Fibroblast of skin of right biceps (primary cell): ENCODE results near the gene ITGA2.
A peak's percentile ranks its signal among the peaks of the same experiment; 100 is the strongest.

Experiments used
- DNase-seq: peaks from one replicate; pipeline ENCODE4 v3.0.0-alpha.2; 2013

ITGA2 gene

DNA sequence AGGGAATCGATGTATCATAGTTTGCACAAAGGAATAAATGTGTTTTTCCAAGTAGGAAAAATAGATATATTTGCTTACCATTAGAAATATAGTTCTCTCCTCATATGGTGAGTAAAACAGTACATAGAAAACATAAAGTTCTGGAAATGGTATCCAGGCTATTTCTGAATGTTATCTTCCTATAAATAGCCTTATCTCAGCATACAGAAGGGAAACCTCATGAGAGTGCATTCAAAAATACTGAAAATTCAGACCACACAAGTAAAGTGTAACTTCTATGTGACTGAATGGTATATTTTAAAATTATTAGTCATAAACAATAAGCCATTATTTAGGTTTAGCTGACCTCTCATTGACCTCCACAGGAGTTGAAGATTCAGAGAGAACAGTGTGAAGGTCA lies 76.9 kb downstream of the ITGA2 start:
- no peak for DNase-seq

DNA sequence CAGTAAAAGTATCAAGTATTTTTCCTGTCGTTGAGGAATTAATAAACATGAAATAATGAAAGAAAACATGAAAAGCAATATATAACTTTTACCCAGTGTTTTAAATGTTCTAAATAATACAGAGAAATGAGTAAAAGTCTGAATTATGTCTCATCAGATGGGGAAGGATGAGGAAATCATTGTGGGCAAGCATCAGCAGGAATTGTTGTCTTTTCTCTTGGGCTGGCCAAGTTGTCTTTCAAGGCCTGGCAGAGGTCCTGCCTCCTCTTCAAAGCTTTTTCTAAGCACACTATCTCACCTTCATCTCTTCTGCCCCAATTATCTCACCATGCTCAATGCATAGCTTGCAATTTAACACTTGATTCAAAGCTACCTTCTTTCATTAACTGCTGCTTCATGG lies 78.5 kb downstream of the ITGA2 start:
- DNase-seq = no peak

DNA sequence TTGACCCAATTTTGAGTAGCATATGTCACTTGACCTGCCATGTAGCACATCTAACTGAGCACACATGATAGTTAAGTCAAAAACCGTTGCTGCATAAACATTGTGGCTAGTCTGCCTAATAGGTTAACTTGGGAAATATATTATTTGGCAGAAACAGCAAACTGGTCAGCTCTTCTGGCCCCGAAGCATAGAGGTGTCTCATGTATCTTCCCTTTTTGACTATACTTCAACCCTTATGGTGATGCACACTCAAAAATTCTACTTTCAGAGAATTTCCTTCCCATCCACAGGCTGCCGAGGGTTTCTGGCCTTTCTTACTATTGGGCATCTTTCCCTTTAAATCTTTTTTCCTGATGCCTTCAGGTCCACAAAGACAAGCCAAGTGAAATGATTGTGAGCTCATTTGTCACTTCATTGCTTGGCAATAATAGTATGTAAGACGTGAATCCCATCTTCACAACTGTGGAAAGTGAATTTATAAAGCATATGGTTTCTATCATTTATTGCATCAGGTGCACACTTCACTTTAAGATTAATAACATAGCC lies 79.2 kb downstream of the ITGA2 start:
- DNase-seq = no peak

DNA sequence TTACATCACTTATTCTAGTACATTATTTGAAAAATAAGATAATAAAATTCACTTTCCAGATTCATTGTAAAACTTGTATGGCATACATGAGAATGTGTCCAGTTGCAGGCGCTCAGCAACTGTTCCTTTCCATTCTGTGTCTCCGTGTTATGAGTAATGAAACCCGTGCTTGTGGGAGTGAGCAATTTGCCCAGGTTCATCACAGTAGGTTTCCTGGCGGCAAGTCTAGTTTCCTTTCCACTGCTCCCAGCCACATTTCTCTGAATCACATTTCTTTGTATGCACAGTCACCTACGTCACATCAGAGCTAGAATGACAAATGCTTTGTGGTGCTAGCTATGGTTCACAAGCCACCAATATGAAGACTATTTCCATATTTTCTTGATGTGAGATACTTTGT lies 80.5 kb downstream of the ITGA2 start:
- DNase-seq = peak; percentile 88

DNA sequence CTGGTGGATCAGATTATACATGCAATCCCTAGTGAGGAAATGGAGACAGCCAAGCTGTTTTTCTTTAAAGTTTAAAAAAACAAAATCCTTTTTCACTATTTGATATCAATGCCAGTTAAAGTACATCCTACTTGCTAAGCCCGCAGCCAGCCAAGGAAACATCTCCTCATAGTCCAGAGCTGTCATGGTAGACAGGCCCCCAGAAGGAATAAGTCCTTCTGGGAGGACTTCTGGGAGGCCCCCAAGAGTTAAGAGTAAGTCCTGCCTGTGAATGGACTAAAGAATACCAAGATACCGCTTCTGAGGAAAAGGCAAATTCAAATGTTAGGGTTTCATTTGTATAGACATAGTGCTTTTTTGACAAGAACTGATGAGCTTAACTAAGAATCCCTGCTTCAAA lies 82.1 kb downstream of the ITGA2 start:
- no peak for DNase-seq

DNA sequence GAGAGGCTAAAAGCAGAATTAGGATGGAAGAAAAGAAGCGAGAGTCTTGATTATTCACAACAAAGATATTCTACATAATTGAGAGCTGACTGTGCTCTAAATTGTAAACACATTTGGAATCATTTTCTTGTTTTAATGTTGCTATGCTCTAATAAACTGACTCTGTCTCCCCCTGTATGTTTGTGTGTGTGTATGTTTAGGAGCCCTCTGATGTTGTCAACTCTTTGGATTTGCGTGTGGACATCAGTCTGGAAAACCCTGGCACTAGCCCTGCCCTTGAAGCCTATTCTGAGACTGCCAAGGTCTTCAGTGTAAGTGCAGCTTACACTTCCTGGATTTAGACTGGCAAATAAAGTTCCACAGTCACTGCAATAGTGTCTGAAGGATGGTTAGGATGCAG lies 82.6 kb downstream of the ITGA2 start:
- DNase-seq = peak; percentile 73

DNA sequence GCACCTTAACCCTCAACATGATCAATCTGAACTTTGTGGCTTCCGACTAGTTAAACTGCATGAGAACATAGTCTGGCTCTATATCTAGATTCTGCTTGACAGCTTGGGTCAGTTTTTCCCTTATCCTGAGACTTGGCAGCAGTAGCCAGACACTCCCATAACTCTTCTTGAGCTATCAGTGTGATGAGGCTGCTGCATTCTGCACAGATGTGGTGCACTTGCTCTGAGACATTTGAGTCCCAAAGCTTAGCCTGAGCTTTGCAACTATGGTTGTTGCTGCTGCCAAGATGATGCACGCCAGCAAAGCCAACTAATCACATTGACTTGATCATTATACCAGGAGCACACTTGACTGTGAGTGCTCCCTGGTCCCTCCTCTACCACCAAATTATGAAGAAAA lies 84.2 kb downstream of the ITGA2 start:
- no peak for DNase-seq

DNA sequence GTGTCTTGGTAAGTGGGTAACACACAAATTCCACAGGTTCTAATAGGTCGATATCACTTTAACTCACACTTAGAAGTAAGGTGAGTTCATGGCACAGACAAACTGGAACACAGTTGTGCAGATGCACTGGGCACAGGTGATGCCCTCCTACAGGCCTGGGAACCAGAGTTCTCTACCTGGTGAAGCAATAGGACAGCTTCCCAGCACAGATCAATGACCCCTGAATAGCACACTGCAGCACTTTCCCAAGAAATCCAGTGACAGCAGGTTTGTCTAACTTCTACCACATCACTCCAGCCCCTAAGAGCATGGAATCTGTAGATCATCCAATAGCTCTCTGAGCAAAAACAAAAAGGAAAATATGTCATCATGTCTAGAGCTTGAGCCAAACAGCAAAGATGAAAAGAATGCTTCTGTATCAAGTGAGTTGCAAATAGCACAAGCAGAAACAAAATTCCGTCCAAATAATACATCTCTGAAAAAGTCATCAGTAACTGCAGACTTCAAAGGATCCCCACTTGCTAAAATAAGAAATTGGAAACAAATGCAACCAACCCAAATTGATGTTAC lies 86.9 kb downstream of the ITGA2 start:
- DNase-seq = no peak

DNA sequence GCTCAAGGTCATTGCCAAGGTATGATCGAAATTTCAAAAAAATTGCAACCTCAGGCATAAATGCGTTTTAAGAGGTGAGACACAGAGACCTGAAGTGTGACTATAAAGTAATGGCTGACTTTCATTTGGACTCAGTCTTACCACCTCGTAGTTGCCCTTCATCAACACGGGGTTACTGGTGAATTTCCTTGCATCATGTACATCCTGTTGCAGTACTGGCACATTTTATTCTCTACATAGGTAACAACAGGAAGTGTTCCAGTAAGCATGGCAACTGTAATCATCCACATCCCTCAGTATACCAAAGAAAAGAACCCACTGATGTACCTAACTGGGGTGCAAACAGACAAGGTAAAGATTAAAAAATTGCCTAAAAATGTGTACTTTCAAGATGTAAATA lies 91.1 kb downstream of the ITGA2 start:
- DNase-seq = no peak

DNA sequence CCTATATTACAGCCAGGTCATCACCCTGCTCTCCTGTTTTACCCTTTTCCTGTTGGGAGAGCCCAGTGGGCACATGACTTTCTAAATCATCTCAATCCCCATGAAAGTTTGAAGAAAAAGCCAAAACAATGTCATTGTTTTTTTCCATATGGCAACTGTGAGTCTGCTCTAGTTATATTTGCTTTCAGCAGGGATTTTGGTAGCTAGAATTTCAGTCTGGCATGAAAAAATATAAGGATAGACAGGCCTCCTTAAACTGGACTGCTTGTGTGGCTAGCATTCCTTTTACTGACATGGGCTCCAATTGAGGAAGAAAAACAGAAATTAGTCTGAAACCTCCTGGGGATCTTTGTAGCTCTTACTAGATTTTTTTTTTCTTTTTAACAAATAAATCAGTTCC lies 94.8 kb downstream of the ITGA2 start:
- DNase-seq = no peak

DNA sequence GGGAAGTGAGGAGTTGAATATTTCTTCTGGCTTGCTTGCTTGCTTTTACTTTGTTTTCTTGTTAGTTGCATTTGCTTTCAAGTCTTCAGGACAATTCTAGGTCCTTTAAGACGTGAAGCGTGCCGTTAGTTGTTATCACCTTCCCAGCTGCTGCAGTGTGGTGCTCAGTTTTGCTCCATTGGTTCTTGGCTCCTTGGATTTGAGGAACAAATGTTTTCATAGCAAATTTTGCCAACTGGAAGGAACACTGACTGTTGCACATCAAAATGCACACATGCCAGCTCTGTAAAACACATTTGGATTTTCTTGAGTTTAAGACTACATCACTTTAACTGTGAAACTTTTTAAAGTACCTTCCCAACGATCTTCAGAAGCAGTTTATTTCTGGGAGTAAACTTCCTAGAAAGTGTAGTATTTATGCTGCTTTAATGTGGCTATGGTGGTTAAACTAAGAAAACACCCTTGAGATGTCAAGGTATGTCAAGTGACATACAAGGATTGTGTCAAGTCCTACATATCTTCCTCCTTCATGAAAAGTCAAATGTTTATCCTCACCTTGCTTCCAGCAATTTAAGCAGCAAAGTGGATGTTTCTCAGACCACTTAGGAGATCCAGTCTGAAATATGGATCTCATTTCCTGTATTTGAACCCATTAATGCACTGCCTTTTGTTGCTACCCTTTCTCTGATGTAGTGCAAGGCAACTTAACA lies 95.5 kb downstream of the ITGA2 start:
- no peak for DNase-seq

DNA sequence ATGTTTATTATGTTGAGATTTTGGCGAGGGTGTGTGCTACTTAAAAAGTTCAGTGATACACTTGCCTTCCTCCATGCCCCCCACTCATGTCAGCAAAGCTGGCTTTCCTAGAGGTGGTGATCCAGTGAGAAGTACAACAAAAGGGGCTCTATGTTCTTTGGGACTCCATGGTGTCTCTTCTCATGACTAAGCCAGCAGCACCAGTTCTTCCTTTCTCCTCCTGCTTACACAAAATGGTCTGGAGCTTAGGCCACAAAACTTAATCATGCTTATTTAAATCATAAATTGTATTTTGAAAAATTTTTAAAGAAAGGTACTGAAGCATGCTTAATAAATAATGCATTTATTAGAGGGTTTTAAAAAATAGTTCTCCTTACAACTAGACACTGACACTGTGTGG lies 98.0 kb downstream of the ITGA2 start:
- DNase-seq = no peak

DNA sequence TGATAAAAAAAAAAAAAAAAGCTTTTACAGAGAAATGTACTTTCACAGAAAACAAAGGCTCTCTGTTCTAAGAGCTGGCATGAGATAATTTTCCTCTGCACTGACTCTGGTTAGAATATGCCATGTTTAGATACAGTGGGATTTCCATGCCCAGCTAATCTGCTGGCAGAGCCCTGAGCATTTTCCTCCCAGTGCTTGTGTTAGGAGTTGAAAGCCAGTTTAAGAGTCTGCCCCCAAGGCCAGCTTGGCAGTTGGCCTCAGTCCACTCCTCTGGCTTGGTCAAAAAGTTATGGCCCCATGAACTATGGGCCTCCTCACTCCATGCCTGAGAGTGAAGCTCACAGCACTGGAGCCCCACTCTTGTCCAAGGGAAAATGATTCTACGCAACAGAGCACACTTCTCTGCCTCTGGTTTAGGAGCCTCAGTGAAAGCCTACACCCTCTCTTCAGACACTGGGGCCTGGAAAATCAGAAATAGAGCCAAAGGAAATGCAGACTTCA lies 98.5 kb downstream of the ITGA2 start:
- DNase-seq = no peak

DNA sequence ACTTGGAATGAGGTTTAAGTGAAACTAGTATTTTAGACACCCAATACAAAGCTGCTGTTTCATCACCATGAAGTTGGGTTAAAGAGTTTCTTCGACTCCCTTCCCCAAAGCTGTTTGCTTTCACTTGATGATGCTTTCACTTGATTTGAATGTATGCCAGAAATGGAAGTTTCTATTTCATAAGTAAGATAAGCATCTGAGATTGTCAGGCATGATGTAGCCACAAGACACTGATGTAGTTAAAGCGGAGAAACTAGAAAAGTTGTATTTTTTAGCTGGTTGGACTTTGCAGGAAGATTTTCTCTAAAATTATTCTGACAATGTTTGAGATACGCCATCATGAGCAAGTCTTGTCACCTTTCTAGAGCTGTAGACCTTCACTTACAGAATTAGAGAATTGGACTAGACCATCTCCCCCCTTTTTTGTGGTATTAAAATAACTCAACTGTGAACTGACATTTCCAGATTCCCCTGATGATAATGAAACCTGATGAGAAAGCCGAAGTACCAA lies 100.4 kb downstream of the ITGA2 start:
- peak; percentile 24 for DNase-seq

DNA sequence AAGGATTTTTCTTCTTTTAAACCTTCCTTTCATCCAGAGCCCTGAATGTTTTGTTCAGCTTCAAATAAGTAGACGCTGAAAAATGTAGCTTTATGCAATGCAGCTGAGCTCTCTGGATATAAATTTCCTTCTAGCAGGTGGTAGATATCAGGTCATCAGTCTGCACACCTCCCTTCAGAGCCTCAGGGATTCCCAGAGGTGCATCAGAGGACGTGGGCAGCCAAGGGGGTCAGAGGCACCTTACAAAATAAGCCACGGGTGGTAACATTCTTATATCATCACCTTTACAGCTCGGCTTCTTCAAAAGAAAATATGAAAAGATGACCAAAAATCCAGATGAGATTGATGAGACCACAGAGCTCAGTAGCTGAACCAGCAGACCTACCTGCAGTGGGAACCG lies 101.1 kb downstream of the ITGA2 start:
- DNase-seq = no peak

DNA sequence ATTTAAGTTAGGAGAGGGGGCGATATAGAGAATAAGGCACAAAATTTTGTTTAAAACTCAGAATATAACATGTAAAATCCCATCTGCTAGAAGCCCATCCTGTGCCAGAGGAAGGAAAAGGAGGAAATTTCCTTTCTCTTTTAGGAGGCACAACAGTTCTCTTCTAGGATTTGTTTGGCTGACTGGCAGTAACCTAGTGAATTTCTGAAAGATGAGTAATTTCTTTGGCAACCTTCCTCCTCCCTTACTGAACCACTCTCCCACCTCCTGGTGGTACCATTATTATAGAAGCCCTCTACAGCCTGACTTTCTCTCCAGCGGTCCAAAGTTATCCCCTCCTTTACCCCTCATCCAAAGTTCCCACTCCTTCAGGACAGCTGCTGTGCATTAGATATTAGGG lies 102.1 kb downstream of the ITGA2 start:
- peak; percentile 69 for DNase-seq

DNA sequence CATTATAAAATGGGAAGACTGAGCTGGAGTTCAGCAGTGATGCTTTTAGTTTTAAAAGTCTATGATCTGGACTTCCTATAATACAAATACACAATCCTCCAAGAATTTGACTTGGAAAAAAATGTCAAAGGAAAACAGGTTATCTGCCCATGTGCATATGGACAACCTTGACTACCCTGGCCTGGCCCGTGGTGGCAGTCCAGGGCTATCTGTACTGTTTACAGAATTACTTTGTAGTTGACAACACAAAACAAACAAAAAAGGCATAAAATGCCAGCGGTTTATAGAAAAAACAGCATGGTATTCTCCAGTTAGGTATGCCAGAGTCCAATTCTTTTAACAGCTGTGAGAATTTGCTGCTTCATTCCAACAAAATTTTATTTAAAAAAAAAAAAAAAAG lies 103.1 kb downstream of the ITGA2 start:
- DNase-seq = no peak

DNA sequence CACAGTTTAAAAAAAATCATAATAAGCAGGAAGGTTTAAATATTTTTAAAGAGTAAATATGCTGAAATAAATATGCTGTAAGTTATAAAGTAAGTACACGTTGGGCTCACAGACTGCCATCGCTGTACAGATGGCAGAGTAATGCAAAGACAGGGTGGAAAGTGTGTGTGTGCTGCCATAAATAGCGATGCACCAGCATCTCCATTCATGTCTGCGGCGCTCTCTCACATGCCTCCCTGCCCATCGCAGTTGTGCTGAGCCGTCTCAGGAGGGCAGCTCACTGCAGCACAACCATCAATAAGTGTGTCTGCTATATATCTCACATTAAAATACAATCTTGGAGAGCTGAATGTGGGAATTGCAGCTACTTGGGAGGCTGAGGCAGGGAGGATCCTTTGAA lies 106.1 kb downstream of the ITGA2 start:
- DNase-seq = no peak

DNA sequence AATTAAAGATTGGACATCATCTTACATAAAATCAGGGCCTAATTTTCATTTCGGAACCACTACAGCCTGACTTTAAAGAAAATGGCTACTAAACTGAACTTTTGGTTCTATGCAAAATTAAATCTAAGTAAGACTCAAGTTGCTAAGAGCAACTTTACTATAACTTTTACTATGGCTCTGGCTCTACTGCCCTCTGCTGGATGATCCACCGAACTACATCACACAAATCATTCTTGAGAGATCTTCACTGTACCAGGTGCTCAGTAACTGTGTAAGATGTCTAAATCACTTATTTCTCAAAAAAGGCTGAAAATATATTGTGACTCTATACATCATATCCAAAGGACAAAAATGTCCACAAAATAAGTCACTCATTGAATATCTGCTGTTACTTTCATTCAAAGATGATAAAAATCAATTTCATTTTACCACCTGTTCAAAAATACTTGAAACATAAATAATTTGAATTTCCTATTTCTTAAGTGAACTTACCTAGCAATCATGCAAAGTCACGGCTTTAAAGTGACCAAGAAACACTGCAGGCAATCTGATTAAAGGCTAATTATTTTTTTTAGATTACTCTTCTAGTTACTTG lies 106.9 kb downstream of the ITGA2 start:
- peak; percentile 53 for DNase-seq

DNA sequence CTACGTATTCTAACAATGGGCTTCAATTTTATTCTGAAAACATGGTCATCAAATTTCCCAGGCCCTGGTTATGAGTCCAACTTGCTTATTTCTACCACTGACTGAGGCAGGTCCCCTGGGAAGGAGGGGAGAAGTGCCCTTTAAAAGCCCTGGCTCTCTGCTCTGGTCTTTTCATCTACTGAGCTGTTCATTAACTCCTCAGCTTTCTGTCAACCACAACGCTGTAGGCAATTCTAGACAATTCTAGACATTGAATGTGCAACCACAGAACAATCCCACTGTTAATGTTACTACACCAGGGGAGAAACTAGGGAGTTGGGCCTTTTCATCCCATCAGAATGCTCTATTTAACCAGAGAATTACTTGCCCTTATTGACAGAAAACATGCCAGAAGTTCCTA lies 110.4 kb downstream of the ITGA2 start:
- no peak for DNase-seq

DNA sequence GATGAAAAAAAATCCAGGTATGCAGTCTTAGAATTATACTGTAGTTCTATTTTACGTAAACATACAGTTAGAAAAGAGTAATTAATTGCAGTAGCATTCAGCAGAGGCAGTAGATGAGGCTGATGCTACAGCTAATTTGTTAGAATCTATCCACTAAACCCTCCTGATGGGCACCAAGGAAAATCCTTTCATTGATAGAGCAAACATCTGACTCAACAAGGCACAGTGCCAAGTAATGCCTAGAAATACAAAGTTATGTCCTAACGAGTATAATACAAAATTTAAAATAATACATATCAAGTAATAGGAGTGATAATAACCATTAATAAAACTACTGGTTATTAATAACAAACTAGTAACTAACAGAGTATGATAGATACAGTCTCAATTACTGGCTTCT lies 111.5 kb downstream of the ITGA2 start:
- no peak for DNase-seq

DNA sequence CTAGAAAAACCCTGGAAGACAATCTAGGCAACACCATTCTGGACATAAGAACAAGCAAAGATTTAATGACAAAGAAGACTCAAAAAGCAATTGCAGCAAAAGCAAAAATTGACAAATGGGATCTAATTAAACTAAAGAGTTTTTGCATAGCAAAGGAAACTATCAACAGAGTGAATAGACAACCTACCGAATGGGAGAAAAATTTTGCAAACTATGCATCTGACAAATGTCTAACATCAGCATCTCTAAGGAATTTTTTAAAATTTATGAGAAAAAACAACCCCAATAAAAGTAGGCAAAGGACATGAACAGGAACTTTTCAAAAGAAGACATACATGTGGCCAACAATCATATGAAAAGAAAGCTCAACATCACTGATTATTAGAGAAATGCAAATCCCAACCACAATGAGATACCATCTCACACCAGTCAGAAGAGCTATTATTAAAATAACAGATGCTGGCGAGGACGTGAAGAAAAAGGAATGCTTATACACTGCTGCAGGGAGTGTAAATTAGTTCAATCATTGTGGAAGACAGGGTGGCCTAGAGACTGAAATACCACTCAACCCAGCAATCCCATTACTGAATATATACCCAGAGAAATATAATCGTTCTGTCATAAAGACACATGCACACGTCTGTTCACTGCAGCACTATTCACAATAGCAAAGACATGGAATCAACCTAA lies 116.6 kb downstream of the ITGA2 start:
- no peak for DNase-seq

DNA sequence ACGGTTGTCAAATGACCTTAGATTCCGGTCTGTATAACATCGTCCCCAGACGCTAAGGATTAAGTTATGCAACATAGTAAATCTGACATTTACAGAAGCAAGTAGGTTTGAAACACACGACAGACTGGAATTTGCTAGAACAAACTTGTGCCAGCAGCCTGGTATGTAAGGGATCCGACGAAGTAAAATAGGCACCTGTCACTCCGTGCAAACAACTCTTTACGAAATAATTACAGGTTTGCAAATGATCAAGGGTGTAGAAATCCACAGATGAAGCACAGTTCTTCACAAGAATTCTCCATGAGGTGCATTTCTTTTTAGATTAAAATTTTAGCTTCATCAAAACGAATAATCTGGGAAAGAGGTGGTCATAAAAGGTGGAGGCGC lies 119.9 kb downstream of the ITGA2 start:
- DNase-seq = no peak
